Tibial nerve (tissue), 4 donors: ENCODE results near the gene TTC33. TPM values are rescaled to one million over a fixed set of nuclear protein-coding genes. Genes with fewer than 3 reads are reported as not detected.

Source experiments
- DNase-seq, 2 donors: peaks; one replicate each; pipeline ENCODE4 v3.0.0-alpha.2; 2019; ENCODE audit warnings: low spot score in 2 of 2
- H3K27ac ChIP-seq, 4 donors: fragments of 200-600 bp; sonication (generic) in 3 of 4; one replicate each; pipeline ENCODE4 v1.5.1; 2017 to 2019; ENCODE audit warnings: mild to moderate bottlenecking in 1 of 4
- H3K27me3 ChIP-seq, 2 donors: fragments of 200-600 bp; sonication (generic) in 1 of 2; one replicate each; pipeline versions ENCODE4 v1.5.1 to v1.6.0; 2017 to 2019
- H3K36me3 ChIP-seq, 3 donors: fragments of 200-600 bp; sonication (generic); one replicate each; pipeline ENCODE4 v1.5.1; 2018 to 2019
- H3K4me1 ChIP-seq, 4 donors: fragments of 200-600 bp; sonication (generic) in 3 of 4; one replicate each; pipeline ENCODE4 v1.5.1; 2017 to 2019
- H3K4me3 ChIP-seq, 4 donors: fragments of 200-600 bp; sonication (generic) in 3 of 4; one replicate each; pipeline ENCODE4 v1.5.1; 2017 to 2019; ENCODE audit warnings: mild to moderate bottlenecking in 1 of 4, moderate library complexity in 1 of 4
- H3K9me3 ChIP-seq, 4 donors: fragments of 200-600 bp; sonication (generic) in 3 of 4; one replicate each; pipeline ENCODE4 v1.5.1; 2017 to 2019
- EP300 ChIP-seq, 2 donors: sonication (generic); formaldehyde crosslinking; IDR thresholded peaks; one replicate each; pipeline ENCODE4 v1.6.1; 2017; ENCODE audit warnings: antibody characterized with exemption in 2 of 2, mild to moderate bottlenecking in 1 of 2
- POLR2A ChIP-seq, 2 donors: fragments of 450-650 bp; IDR thresholded peaks; one replicate each; pipeline ENCODE4 v1.6.1; 2017; ENCODE audit warnings: antibody characterized with exemption in 2 of 2, mild to moderate bottlenecking in 2 of 2, moderate library complexity in 2 of 2
- WGBS, 2 donors: methylation state at CpG; one replicate each; pipeline ENCODE4 v1.1.5; 2018; 5-methylcytosine and 5-hydroxymethylcytosine counted together
- total RNA-seq, 4 donors: library from RNA; depleted of rRNA; stranded (reverse); fragments of >200 nt; gene quantifications; one replicate each; pipeline ENCODE4 v1.1.0, GENCODE V29; 2016
- TF ChIP-seq, protein P1 (sequence below), 5 experiments: fragments of 200-600 bp in 3 of 5; fragments of 450-650 bp in 2 of 5; sonication (generic) in 3 of 5; IDR thresholded peaks; one replicate each; pipeline ENCODE4 v1.5.1; 2016 to 2019; ENCODE audit warnings: antibody characterized with exemption in 5 of 5, mild to moderate bottlenecking in 3 of 5, moderate library complexity in 2 of 5

Gene TTC33
- total RNA-seq, 4 donors from 2014 or later, result 11.4 to 27.1 (median 19.9) TPM

DNA sequence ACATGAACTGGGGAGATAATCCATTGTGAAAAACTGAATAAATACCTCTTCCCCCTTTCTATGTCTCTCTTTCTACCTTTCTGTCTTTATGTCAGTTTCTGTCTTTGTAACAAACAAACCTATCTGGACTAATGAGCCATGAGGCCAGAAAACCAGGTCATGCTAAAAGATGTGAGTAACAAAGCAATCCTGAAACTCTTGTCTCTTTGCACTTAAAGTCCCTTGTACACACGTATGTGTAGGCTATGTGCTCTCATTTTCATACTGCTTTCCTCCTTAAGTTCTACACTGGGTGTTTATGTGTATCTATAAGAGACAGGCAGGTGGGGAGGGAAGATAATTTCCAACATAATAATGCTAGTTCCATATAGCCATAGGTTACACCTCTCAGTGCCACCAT is 199.9 kb downstream of the TTC33 start:
- Histone ChIP-seq H3K9me3 (no peaks in the 10 kb centered on the region), H3K27ac (no peak overlapping the region), H3K27me3 (no peaks in the 10 kb centered on the region), H3K4me1 (no peaks in the 10 kb centered on the region), H3K4me3 (no peak overlapping the region), H3K36me3 (no peaks in the 10 kb centered on the region)
- no peak for TF ChIP-seq EP300 (IDR thresholded peaks at IDR 0.05)
- TF ChIP-seq POLR2A (IDR thresholded peaks at IDR 0.05), result no peak
- TF ChIP-seq, protein P1, sequence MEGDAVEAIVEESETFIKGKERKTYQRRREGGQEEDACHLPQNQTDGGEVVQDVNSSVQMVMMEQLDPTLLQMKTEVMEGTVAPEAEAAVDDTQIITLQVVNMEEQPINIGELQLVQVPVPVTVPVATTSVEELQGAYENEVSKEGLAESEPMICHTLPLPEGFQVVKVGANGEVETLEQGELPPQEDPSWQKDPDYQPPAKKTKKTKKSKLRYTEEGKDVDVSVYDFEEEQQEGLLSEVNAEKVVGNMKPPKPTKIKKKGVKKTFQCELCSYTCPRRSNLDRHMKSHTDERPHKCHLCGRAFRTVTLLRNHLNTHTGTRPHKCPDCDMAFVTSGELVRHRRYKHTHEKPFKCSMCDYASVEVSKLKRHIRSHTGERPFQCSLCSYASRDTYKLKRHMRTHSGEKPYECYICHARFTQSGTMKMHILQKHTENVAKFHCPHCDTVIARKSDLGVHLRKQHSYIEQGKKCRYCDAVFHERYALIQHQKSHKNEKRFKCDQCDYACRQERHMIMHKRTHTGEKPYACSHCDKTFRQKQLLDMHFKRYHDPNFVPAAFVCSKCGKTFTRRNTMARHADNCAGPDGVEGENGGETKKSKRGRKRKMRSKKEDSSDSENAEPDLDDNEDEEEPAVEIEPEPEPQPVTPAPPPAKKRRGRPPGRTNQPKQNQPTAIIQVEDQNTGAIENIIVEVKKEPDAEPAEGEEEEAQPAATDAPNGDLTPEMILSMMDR (IDR thresholded peaks at IDR 0.05), result no peak
- DNase-seq, result no peak
- 85 to 88% methylated on average over 1 of the region's 1 CpG for WGBS, 2 donors

DNA sequence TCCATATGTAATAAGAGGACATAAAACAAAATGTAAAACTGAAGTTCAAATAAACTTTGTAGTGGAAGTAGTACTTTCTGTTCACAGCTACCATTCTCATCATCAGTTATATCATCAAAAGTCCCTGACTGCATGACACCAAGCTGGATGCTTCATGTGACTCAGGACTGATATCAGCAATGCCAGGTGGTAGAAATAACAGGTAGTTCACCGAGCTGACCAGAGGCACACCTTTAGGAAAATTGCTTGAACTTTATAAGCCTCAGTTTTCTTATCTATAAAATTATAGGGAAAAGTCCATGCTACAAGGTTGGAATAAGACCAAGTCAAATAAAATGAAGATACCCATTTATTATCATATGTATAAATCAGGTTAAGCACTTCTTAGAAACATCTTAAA is 200.9 kb downstream of the TTC33 start:
- H3K27ac ChIP-seq, result no peak overlapping the region
- TF ChIP-seq, protein P1 (IDR thresholded peaks at IDR 0.05), result no peak
- TF ChIP-seq EP300 (IDR thresholded peaks at IDR 0.05), result no peak
- no peak for TF ChIP-seq POLR2A (IDR thresholded peaks at IDR 0.05)
- no peak for DNase-seq
- no peaks in the 10 kb centered on the region for H3K36me3 ChIP-seq
- no peak overlapping the region for H3K4me3 ChIP-seq
- H3K9me3 ChIP-seq, result no peaks in the 10 kb centered on the region
- no peaks in the 10 kb centered on the region for H3K27me3 ChIP-seq
- no peaks in the 10 kb centered on the region for H3K4me1 ChIP-seq
- WGBS, 2 donors, result 82 to 88% methylated on average over 1 of the region's 1 CpG

DNA sequence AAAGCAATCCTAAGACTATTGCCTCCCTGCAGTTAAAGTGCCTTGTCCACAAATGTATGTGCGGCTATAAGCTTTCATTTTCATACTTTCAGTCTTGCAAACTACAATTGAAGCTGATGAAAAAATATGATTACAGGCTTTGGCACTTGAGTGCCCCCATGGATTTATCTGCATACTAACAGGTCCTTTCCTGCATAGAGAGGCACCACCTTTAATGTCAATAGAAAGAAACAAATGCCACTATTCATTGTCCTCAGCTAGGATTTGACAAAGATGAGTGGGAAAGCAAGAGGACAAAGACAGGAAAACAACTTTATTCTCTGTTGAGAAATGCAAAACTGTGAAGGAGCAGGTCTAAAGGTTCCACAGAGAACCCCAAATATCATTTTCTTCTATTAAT is 201.7 kb downstream of the TTC33 start:
- Histone ChIP-seq H3K4me3 (no peak overlapping the region), H3K27me3 (no peaks in the 10 kb centered on the region), H3K36me3 (no peaks in the 10 kb centered on the region), H3K4me1 (no peaks in the 10 kb centered on the region), H3K27ac (no peak overlapping the region), H3K9me3 (no peaks in the 10 kb centered on the region)
- TF ChIP-seq, protein P1 (IDR thresholded peaks at IDR 0.05), result no peak
- TF ChIP-seq POLR2A (IDR thresholded peaks at IDR 0.05) (no peak), EP300 (IDR thresholded peaks at IDR 0.05) (no peak)
- DNase-seq, result no peak
- 100% methylated on average over 1 of the region's 1 CpG for WGBS, 2 donors

DNA sequence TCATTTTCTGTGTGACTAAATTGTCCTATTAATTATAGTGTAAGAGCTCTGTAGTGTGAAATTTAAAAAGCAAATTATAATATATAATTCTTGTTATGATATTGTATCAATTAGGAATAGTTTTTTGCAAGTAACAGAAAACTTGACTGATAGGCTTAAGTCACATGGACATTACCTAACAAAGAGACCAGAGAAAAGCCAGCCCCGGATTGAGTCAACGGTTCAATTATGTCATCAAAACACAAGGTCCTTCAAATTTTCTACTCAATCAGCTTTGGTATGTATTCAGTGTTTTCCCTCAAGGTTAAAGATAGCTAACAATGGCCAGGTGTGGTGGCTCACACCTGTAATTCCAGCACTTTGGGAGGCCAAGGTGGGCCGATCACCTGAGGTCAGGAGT is 202.8 kb downstream of the TTC33 start:
- no peak for DNase-seq
- TF ChIP-seq POLR2A (IDR thresholded peaks at IDR 0.05) (no peak), EP300 (IDR thresholded peaks at IDR 0.05) (no peak)
- TF ChIP-seq, protein P1 (IDR thresholded peaks at IDR 0.05), result no peak
- H3K36me3 ChIP-seq, result no peaks in the 10 kb centered on the region
- H3K27ac ChIP-seq, result no peak overlapping the region
- no peaks in the 10 kb centered on the region for H3K4me1 ChIP-seq
- H3K27me3 ChIP-seq, result no peaks in the 10 kb centered on the region
- no peaks in the 10 kb centered on the region for H3K9me3 ChIP-seq
- H3K4me3 ChIP-seq, result no peak overlapping the region
- WGBS, 2 donors, result 56 to 82% methylated on average over 2 to 3 of the region's 3 CpGs

DNA sequence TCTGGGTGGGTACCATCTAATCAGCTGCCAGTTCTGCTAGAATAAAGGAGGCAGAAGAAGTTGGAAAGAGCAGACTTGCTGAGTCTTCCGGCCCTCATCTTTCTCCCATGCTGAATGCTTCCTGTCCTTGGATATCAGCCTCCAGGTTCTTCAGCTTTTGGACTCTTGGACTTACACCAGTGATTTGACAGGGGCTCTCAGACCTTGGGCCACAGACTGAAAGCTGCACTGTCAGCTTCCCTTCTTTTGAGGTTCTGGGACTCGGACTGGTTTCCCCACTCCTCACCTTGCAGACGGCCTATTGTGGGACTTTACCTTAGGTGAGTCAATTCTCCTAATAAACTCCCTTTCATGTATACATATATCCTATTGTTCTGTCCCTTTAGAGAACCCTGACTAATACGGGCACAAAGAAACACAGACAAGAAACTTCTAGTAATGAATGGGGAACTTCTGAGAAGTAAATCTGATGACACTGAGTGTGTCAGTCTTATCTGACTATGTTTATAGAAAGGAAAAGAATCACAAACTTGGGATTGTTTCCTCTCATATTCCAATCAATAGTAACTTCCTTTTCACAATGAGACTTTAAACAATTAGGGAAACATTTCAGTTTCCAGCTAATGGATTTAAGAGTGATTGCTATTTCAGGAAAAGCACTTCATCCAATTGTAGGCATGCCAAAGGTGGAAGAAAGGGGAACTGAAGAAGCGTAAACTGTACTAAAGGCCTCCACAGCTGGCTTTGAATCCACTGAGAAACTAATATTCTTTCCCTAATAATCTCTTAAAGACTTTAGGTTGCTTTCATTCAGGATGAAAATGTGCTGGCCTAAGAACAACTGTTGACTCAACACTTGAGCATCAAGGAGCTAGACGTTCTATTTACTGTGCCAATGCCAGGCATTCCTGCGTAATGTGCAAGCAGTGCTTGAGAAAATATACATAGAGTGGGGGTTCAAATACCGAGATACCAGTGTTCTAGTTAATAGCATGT is 204.0 kb downstream of the TTC33 start:
- DNase-seq, result no peak
- no peaks in the 10 kb centered on the region for H3K27me3 ChIP-seq
- TF ChIP-seq, protein P1 (IDR thresholded peaks at IDR 0.05), result no peak
- no peak for TF ChIP-seq POLR2A (IDR thresholded peaks at IDR 0.05)
- no peaks in the 10 kb centered on the region for H3K36me3 ChIP-seq
- peak overlapping the region in 2 of 4 donors; percentile 44 to 60 for H3K27ac ChIP-seq
- no peak overlapping the region for H3K4me3 ChIP-seq
- WGBS, 2 donors, result 61 to 65% methylated on average over 8 of the region's 8 CpGs
- no peaks in the 10 kb centered on the region for H3K9me3 ChIP-seq
- H3K4me1 ChIP-seq, result no peaks in the 10 kb centered on the region
